ENCODE results near the gene AANAT. TPM values are rescaled to one million over a fixed set of nuclear protein-coding genes. Genes with fewer than 3 reads are reported as not detected.
A peak's percentile ranks its signal among the peaks of the same experiment; 100 is the strongest.

Gene AANAT
- total RNA-seq, result not detected
- polyA plus RNA-seq, result 0.14 TPM
- long read RNA-seq, donor 1, result 0 reads
- long read RNA-seq, donor 2, result 0 reads
- long read RNA-seq, donor 3, result 0 reads
- long read RNA-seq, donor 4, result 0 reads
- long read RNA-seq, donor 5, result 0 reads
- long read RNA-seq, donor 6, result 0 reads
- long read RNA-seq, donor 7, result 0 reads
- long read RNA-seq, donor 8, result 0 reads
- long read RNA-seq, donor 9, result 0 reads
- long read RNA-seq, donor 10, result 0 reads

DNA sequence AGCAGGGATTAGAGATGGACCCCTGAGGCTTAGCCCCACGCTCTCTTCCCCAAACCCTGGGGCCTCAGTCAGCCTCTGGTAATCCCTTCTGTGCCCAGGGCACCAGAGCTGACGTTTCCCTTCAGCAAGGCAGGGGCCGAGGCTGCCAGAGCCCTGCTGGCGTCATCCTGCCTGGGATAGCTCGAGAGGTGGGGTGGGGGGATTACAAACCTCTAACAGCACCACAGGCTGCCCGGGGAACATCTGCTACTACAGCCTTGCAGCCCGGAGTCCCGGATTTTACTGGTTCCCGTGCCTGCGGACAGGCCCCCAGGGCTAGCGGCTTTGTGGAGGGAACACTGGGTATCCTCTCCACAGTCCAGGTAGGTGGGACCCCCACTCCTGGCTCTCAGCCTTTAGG, at the start of gene AANAT:
Gene AANAT (plus strand): TSS at position 238 of the 400 bp plus-strand sequence. CDS start 1,144 bp downstream, outside the sequence.
- Histone ChIP-seq H3K27me3 (ENCODE audit: control insufficient read depth in 2 of 2, insufficient read depth in 1 of 2, low read length in 1 of 2) (peaks cover 0 to 4% of the 10 kb centered on the region in 2 donors), H3K4me3 (ENCODE audit: low read length in 2 of 2) (no peak within 1 kb of the TSS), H3K27ac (ENCODE audit: low read depth in 1 of 2, low read length in 1 of 2) (no peak within 1 kb of the TSS), H3K9me3 (ENCODE audit: control insufficient read depth in 2 of 2, insufficient read depth in 1 of 2, low read length in 1 of 2) (no peaks in the 10 kb centered on the region), H3K4me1 (ENCODE audit: control insufficient read depth in 2 of 2, insufficient read depth in 2 of 2, low read length in 2 of 2) (no peaks in the 10 kb centered on the region), H3K36me3 (ENCODE audit: control insufficient read depth in 2 of 2, insufficient read depth in 2 of 2, low read length in 1 of 2) (no peaks in the 10 kb centered on the region)
- WGBS, result 94% methylated on average over 11 of the region's 11 CpGs
- no peak for DNase-seq (ENCODE audit: low read depth in 6 of 9, low spot score in 9 of 9)

DNA sequence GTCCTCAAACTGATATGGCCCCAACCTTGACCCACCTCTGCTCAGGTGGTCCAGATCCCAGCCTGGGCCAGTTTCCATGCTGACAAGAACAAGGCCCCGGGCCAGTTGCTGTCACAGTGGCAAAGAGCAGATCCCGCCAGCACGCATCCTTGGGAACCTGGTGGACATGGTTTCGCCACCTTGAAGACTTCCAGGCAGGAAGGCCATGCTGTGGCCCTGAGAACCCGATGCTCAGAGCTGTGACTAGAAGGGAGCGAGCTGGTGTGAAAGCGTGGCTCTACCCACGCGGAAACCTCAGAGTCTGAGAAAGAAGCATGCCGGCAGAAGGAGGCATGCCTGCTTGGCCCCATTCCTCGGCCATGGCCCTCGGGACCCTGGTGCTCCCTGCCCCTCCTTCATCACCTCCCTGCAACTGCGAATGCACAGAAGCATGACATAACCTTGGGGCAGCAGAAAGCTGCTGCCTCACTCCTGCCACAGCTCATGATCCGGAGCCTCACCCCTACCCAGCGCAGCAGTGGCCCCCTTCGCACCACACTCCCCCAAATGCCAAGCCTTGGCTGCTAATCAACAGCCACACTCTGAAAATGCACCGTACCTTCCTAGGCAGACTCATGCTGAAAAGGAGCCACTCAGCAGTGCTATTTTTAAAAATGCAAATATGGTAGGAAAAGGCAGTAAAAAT, 47.7 kb upstream of the AANAT start:
- H3K9me3 ChIP-seq (ENCODE audit: control insufficient read depth in 2 of 2, insufficient read depth in 1 of 2, low read length in 1 of 2), result no peaks in the 10 kb centered on the region
- no peak overlapping the region for H3K27ac ChIP-seq (ENCODE audit: low read depth in 1 of 2, low read length in 1 of 2)
- no peak overlapping the region for H3K4me3 ChIP-seq (ENCODE audit: low read length in 2 of 2)
- H3K36me3 ChIP-seq (ENCODE audit: control insufficient read depth in 2 of 2, insufficient read depth in 2 of 2, low read length in 1 of 2), result peaks cover 0 to 11% of the 10 kb centered on the region in 2 donors
- peaks cover 8 to 19% of the 10 kb centered on the region in 2 donors for H3K4me1 ChIP-seq (ENCODE audit: control insufficient read depth in 2 of 2, insufficient read depth in 2 of 2, low read length in 2 of 2)
- no peaks in the 10 kb centered on the region for H3K27me3 ChIP-seq (ENCODE audit: control insufficient read depth in 2 of 2, insufficient read depth in 1 of 2, low read length in 1 of 2)
- WGBS, result 96% methylated on average over 17 of the region's 17 CpGs
- DNase-seq (ENCODE audit: low read depth in 6 of 9, low spot score in 9 of 9), result no peak

DNA sequence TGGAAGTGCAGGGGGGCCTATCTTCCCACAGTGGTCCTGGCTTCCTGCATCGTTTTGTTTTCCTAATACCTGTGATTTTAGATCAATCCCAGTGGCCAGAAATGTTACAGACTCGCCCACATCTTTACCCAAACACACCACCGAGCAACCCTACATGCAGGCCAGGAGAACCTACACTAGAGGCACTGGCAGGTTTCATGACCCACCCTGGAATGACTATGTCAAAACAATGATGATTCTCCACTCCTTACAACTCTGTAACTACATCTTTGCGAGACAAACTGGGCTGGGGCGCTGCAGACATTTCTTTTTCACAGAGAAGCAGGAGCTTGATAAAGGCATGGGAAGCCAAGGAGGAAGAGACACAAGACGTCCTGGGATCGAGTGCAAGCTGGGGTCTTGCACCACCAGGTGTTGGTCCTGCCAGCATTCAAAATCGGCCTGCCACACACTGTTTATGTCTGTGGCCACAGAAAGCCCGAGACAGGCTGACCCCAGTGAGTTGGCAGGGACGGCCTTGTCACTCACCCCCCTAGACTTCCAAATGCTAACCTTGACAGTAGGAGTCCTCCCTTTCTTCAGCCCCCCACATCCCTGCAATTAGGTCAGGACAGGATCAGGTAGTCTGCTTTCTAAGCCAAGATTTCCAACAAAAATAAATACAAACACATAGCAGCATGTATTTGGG, 46.9 kb upstream of the AANAT start:
- no peak overlapping the region for H3K4me3 ChIP-seq (ENCODE audit: low read length in 2 of 2)
- no peak for DNase-seq (ENCODE audit: low read depth in 6 of 9, low spot score in 9 of 9)
- WGBS, result 94% methylated on average over 10 of the region's 10 CpGs
- peaks cover 0 to 11% of the 10 kb centered on the region in 2 donors for H3K36me3 ChIP-seq (ENCODE audit: control insufficient read depth in 2 of 2, insufficient read depth in 2 of 2, low read length in 1 of 2)
- H3K9me3 ChIP-seq (ENCODE audit: control insufficient read depth in 2 of 2, insufficient read depth in 1 of 2, low read length in 1 of 2), result no peaks in the 10 kb centered on the region
- H3K27ac ChIP-seq (ENCODE audit: low read depth in 1 of 2, low read length in 1 of 2), result no peak overlapping the region
- H3K4me1 ChIP-seq (ENCODE audit: control insufficient read depth in 2 of 2, insufficient read depth in 2 of 2, low read length in 2 of 2), result peaks cover 8 to 19% of the 10 kb centered on the region in 2 donors
- H3K27me3 ChIP-seq (ENCODE audit: control insufficient read depth in 2 of 2, insufficient read depth in 1 of 2, low read length in 1 of 2), result no peaks in the 10 kb centered on the region

DNA sequence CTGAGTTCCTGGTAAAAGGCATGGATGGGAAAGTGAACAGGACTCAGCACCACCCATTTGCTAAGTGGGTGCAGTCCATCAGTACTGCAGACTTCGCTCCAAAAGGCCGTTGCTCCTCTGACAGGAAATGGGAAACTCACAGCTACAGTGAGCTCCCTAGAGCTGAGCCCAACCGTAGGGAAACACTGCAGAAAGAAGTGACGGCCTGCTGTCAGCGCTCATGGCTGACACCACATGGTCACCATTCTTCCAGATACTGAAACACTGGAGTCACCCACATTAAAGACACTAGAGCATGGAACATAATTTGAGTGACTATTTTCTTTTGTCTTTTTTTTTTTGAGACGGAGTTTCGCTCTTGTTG, 46.4 kb upstream of the AANAT start:
- H3K27me3 ChIP-seq (ENCODE audit: control insufficient read depth in 2 of 2, insufficient read depth in 1 of 2, low read length in 1 of 2), result no peaks in the 10 kb centered on the region
- H3K4me1 ChIP-seq (ENCODE audit: control insufficient read depth in 2 of 2, insufficient read depth in 2 of 2, low read length in 2 of 2), result peaks cover 8 to 19% of the 10 kb centered on the region in 2 donors
- no peaks in the 10 kb centered on the region for H3K9me3 ChIP-seq (ENCODE audit: control insufficient read depth in 2 of 2, insufficient read depth in 1 of 2, low read length in 1 of 2)
- H3K27ac ChIP-seq (ENCODE audit: low read depth in 1 of 2, low read length in 1 of 2), result no peak overlapping the region
- no peak overlapping the region for H3K4me3 ChIP-seq (ENCODE audit: low read length in 2 of 2)
- H3K36me3 ChIP-seq (ENCODE audit: control insufficient read depth in 2 of 2, insufficient read depth in 2 of 2, low read length in 1 of 2), result peaks cover 0 to 11% of the 10 kb centered on the region in 2 donors
- WGBS, result 95% methylated on average over 7 of the region's 7 CpGs
- no peak for DNase-seq (ENCODE audit: low read depth in 6 of 9, low spot score in 9 of 9)

DNA sequence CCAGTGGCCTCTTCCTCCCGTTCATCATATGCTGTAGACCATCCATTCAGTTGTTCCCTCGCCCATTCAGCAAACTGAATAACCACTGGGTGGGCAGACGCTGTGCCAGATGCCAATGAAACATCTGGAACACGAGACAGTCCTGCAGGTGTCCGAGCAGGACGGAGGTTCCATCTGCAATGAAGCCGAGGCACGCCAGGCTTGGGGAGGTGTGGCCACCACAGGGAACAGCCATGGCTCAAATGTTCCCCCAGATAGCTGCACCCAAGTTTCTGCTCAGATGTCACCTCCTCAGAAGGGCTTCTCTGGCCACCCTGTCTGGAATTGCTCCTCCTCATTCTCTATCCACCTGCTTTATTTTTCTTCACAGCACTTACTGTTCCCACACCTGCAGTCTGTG, 45.0 kb upstream of the AANAT start:
- Histone ChIP-seq H3K4me3 (ENCODE audit: low read length in 2 of 2) (no peak overlapping the region), H3K36me3 (ENCODE audit: control insufficient read depth in 2 of 2, insufficient read depth in 2 of 2, low read length in 1 of 2) (peaks cover 0 to 11% of the 10 kb centered on the region in 2 donors), H3K9me3 (ENCODE audit: control insufficient read depth in 2 of 2, insufficient read depth in 1 of 2, low read length in 1 of 2) (no peaks in the 10 kb centered on the region), H3K4me1 (ENCODE audit: control insufficient read depth in 2 of 2, insufficient read depth in 2 of 2, low read length in 2 of 2) (peaks cover 8 to 14% of the 10 kb centered on the region in 2 donors), H3K27ac (ENCODE audit: low read depth in 1 of 2, low read length in 1 of 2) (no peak overlapping the region), H3K27me3 (ENCODE audit: control insufficient read depth in 2 of 2, insufficient read depth in 1 of 2, low read length in 1 of 2) (no peaks in the 10 kb centered on the region)
- DNase-seq (ENCODE audit: low read depth in 6 of 9, low spot score in 9 of 9), result no peak
- WGBS, result 98% methylated on average over 8 of the region's 8 CpGs

DNA sequence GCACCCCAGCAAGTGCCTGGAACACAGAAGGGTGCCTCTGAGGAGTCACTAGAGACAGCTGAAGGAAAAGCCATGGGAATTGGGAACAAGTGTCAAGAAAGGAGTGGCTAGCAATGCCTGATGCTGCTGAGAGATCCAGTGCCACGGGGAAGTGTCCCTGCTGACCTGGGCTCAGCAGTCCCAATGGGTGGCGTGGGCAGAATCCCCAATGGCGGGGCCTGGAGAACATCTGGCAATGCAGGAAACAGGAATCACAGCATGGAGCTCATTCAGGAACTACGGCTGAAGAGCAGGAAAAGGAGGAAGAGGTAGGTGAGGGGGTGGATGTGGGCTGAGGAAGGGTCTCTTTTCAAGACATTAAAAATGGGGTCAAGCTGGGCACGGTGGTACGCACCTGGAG, 44.5 kb upstream of the AANAT start:
- DNase-seq (ENCODE audit: low read depth in 6 of 9, low spot score in 9 of 9), result no peak
- Histone ChIP-seq H3K36me3 (ENCODE audit: control insufficient read depth in 2 of 2, insufficient read depth in 2 of 2, low read length in 1 of 2) (peaks cover 0 to 11% of the 10 kb centered on the region in 2 donors), H3K4me1 (ENCODE audit: control insufficient read depth in 2 of 2, insufficient read depth in 2 of 2, low read length in 2 of 2) (peaks cover 4 to 10% of the 10 kb centered on the region in 2 donors), H3K9me3 (ENCODE audit: control insufficient read depth in 2 of 2, insufficient read depth in 1 of 2, low read length in 1 of 2) (no peaks in the 10 kb centered on the region), H3K4me3 (ENCODE audit: low read length in 2 of 2) (no peak overlapping the region), H3K27me3 (ENCODE audit: control insufficient read depth in 2 of 2, insufficient read depth in 1 of 2, low read length in 1 of 2) (no peaks in the 10 kb centered on the region), H3K27ac (ENCODE audit: low read depth in 1 of 2, low read length in 1 of 2) (no peak overlapping the region)
- WGBS, result 97% methylated on average over 6 of the region's 6 CpGs

DNA sequence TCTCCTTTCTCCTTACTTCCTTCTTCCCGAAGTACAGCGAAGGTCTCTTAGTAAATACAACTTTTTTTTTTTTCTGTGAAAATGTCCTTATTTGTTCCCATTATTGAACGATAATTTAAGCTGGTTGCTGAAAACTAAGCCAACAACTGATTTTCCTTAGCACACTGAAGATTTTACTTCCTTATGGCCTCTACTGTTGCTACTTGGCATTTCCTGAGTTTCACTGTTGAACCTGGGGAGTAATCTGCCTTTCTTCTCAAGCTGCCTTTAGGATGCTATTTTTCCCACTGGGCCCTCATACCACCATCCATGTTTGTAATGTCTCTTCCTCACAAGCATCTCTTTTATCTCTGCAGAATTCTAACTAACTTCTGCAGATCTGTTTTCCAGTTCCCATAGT, 40.5 kb upstream of the AANAT start:
- Histone ChIP-seq H3K4me1 (ENCODE audit: control insufficient read depth in 2 of 2, insufficient read depth in 2 of 2, low read length in 2 of 2) (no peaks in the 10 kb centered on the region), H3K27ac (ENCODE audit: low read depth in 1 of 2, low read length in 1 of 2) (no peak overlapping the region), H3K9me3 (ENCODE audit: control insufficient read depth in 2 of 2, insufficient read depth in 1 of 2, low read length in 1 of 2) (no peaks in the 10 kb centered on the region), H3K36me3 (ENCODE audit: control insufficient read depth in 2 of 2, insufficient read depth in 2 of 2, low read length in 1 of 2) (peaks cover 0 to 8% of the 10 kb centered on the region in 2 donors), H3K4me3 (ENCODE audit: low read length in 2 of 2) (no peak overlapping the region), H3K27me3 (ENCODE audit: control insufficient read depth in 2 of 2, insufficient read depth in 1 of 2, low read length in 1 of 2) (no peaks in the 10 kb centered on the region)
- WGBS, result 95% methylated on average over 3 of the region's 3 CpGs
- no peak for DNase-seq (ENCODE audit: low read depth in 6 of 9, low spot score in 9 of 9)

DNA sequence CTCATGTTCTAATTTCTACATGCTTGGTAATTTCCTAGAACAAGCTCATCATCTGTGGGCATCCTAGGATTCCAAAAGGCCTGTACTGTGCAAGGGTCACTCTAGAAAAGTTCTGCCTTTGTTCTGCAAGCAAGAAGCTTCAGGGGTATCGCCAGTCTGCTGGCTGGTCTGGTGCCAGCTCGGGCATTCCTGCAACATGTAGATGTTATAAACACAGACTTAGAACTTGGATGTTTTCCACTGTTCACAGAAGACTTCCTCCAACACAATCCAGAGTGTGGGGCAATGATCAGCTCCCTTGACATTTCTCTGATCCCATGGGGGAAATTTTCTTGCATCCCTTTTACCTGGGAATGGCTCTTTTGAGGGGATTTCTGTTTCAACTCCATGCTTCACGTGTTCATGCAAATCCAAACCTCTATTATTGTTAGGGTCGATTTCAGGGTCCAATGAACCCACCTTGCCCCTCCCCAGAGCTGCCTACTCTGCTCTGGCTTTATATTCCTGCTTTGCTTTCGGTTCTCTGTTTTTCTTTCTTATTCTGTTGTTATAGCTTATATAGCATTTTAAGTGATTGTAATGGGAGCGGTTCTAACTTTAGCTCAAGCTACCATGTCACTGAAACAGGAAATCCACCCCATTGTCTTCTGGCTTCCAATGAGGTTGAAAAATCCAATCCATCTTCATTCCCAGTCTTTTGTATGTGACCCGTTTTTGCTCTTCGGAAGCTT, 39.7 kb upstream of the AANAT start:
- Histone ChIP-seq H3K4me1 (ENCODE audit: control insufficient read depth in 2 of 2, insufficient read depth in 2 of 2, low read length in 2 of 2) (no peaks in the 10 kb centered on the region), H3K27me3 (ENCODE audit: control insufficient read depth in 2 of 2, insufficient read depth in 1 of 2, low read length in 1 of 2) (no peaks in the 10 kb centered on the region), H3K36me3 (ENCODE audit: control insufficient read depth in 2 of 2, insufficient read depth in 2 of 2, low read length in 1 of 2) (peaks cover 0 to 3% of the 10 kb centered on the region in 2 donors), H3K27ac (ENCODE audit: low read depth in 1 of 2, low read length in 1 of 2) (peak overlapping the region in 1 of 2 donors; percentile 3), H3K4me3 (ENCODE audit: low read length in 2 of 2) (no peak overlapping the region), H3K9me3 (ENCODE audit: control insufficient read depth in 2 of 2, insufficient read depth in 1 of 2, low read length in 1 of 2) (no peaks in the 10 kb centered on the region)
- 94% methylated on average over 8 of the region's 8 CpGs for WGBS
- DNase-seq (ENCODE audit: low read depth in 6 of 9, low spot score in 9 of 9), result no peak

DNA sequence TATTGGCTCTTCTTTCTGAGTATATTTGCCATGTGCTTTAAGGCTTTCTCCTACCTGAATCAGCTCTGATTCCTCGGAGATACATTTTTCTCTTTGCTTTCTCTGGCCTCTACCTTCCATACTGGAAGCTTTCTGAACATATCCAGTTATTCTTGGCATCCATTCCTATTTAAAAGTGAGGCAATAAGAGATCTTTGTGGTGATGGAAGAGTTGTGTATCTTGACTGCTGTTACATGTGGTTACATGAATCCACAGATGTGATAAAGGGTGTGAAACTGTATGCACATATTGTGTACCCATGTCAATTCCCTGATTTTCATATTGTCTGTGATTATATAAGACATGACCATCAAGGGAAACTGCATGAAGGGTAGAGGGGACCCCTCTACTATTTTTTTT, 38.9 kb upstream of the AANAT start:
- no peak for DNase-seq (ENCODE audit: low read depth in 6 of 9, low spot score in 9 of 9)
- Histone ChIP-seq H3K4me3 (ENCODE audit: low read length in 2 of 2) (no peak overlapping the region), H3K4me1 (ENCODE audit: control insufficient read depth in 2 of 2, insufficient read depth in 2 of 2, low read length in 2 of 2) (no peaks in the 10 kb centered on the region), H3K27me3 (ENCODE audit: control insufficient read depth in 2 of 2, insufficient read depth in 1 of 2, low read length in 1 of 2) (no peaks in the 10 kb centered on the region), H3K9me3 (ENCODE audit: control insufficient read depth in 2 of 2, insufficient read depth in 1 of 2, low read length in 1 of 2) (no peaks in the 10 kb centered on the region), H3K36me3 (ENCODE audit: control insufficient read depth in 2 of 2, insufficient read depth in 2 of 2, low read length in 1 of 2) (no peaks in the 10 kb centered on the region), H3K27ac (ENCODE audit: low read depth in 1 of 2, low read length in 1 of 2) (no peak overlapping the region)
- WGBS, result 94% methylated on average over 1 of the region's 1 CpG
